ENCODE data around the gene CAB39.

DNA sequence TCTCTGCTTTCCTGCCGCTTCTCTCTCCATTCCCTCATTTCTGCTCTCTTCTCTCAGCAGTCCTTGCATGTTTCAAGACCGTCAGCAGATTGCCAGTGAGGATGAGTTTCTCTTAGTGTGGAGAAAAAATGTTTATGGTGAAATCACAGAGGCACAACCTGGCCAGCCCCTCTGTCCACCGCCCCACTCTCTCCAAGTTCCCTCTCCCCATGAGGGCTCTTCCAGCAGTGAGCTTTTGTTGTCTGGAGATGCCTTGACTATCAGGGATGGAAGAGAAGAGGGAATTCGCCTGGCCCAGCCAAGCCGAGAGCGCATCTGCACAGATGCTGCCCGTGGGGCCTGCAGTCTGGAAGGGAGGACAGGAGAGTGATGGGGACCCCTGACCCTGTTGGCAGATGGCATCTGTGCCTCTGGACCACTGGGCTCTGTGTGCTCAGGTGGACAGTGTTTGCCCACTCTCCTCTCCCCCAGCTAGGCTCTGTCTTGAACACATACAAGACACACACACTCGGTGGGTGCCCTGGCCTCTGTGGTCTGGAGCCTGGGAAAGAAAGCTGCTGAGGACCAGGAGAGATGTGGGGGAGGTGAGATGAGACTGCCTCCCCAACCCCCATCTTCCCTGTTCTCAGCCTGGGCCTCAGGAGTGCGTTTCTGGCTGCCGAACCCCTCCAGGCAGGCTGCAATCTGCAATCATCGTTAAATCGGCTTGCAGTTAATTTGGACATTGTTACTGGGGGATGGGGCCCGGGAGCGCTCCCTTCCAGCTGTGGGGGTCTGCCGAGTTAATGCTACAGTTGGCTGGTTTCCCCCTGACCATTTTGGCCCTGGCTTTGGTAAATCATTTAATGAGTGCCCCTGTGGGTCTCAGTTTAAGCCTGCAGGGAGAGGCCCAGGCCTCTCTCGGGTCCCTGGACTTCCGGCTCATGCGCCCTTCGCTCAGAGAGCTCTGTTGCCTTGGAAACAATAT lies 156.6 kb downstream of the CAB39 start:
- TF ChIP-seq, protein P1, sequence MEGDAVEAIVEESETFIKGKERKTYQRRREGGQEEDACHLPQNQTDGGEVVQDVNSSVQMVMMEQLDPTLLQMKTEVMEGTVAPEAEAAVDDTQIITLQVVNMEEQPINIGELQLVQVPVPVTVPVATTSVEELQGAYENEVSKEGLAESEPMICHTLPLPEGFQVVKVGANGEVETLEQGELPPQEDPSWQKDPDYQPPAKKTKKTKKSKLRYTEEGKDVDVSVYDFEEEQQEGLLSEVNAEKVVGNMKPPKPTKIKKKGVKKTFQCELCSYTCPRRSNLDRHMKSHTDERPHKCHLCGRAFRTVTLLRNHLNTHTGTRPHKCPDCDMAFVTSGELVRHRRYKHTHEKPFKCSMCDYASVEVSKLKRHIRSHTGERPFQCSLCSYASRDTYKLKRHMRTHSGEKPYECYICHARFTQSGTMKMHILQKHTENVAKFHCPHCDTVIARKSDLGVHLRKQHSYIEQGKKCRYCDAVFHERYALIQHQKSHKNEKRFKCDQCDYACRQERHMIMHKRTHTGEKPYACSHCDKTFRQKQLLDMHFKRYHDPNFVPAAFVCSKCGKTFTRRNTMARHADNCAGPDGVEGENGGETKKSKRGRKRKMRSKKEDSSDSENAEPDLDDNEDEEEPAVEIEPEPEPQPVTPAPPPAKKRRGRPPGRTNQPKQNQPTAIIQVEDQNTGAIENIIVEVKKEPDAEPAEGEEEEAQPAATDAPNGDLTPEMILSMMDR (IDR thresholded peaks at IDR 0.05), result no peak
- TF ChIP-seq POLR2A (IDR thresholded peaks at IDR 0.05) (no peak), POLR2AphosphoS5 (IDR thresholded peaks at IDR 0.05) (no peak)
